Uterus (tissue), 2 donors: Measurements from ENCODE around the gene PHACTR2.

Experiments
- CTCF ChIP-seq, 4 experiments: fragments of 200-600 bp in 2 of 4; fragments of 450-650 bp in 2 of 4; sonication (generic) in 2 of 4; IDR thresholded peaks; one replicate each; pipeline ENCODE4 v1.5.1; 2016 to 2019; ENCODE audit warnings: antibody characterized with exemption in 4 of 4, mild to moderate bottlenecking in 2 of 4, moderate library complexity in 1 of 4
- POLR2A ChIP-seq, 2 donors: fragments of 450-650 bp; IDR thresholded peaks; one replicate each; pipeline ENCODE4 v1.6.1; 2016; ENCODE audit warnings: antibody characterized with exemption in 2 of 2, mild to moderate bottlenecking in 1 of 2, moderate library complexity in 1 of 2

GRCh38 chr6:143673669-143674068, 4.1 kb upstream of the PHACTR2 start:
- TF ChIP-seq CTCF (IDR thresholded peaks at IDR 0.05) (no peak), POLR2A (IDR thresholded peaks at IDR 0.05) (no peak)
